GM19328 (cell line): ENCODE data around the gene GDF2.

Source experiments
- ATAC-seq: cut with Tn5 transposase; IDR thresholded peaks from one replicate; pipeline ENCODE4 v1.9.1; 2021; ENCODE audit warnings: mild to moderate bottlenecking, moderate library complexity; ENCODE audit not compliant: unreplicated experiment

GDF2 gene

DNA sequence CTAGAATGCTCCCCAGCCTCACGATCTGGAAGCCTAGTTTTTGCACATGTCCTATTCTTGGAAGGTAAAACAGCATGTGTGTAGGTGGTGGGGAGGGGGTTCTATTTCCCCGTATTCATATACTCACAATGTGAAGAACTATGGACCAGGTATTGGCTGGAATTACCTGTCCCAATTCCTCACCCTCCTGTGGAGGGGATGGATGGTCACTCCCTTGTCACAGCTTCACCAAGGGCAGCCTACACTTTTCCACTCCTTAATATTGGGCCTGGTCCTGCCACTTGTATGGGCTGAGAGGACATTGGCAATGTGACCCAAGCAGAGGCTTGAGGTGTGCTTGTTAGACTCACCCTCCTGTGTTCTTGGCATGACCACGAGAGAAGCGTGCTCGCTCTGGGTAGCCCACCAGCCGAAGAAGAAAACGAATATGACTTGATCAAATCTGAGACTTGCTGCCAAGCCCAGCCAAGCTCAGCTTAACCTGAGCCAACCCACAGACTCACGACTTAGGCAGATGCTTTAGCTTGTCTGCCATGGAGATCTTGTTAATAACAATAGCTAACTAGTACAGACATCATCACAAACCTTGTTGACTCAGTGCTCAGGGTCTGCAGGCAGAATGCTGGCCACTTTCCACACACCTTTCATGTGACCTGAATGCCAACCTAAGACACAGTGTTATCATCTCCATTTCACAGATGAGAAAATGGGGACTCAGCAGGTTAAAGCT lies 44.6 kb downstream of the GDF2 start:
- ATAC-seq: no peak

DNA sequence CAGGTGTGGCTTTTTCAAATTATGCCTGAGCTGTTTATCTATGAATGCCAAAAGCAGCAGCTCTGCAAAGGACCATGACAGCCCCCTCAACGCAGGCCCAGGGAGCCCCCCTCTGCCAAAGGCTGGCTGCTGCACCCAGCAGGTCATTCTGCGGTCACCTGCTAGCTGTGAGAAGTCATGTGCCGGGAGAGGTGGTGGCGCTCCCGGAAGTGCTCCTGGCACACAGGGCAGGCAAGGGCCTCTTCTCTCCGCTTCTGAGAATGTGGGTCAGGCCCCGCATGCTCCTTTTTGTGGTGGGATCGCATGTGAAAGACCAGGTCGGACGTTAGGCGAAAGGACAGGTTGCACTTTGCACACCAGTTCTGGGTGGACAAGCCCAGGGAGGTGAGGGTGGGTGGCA lies 45.4 kb downstream of the GDF2 start:
- no peak for ATAC-seq

DNA sequence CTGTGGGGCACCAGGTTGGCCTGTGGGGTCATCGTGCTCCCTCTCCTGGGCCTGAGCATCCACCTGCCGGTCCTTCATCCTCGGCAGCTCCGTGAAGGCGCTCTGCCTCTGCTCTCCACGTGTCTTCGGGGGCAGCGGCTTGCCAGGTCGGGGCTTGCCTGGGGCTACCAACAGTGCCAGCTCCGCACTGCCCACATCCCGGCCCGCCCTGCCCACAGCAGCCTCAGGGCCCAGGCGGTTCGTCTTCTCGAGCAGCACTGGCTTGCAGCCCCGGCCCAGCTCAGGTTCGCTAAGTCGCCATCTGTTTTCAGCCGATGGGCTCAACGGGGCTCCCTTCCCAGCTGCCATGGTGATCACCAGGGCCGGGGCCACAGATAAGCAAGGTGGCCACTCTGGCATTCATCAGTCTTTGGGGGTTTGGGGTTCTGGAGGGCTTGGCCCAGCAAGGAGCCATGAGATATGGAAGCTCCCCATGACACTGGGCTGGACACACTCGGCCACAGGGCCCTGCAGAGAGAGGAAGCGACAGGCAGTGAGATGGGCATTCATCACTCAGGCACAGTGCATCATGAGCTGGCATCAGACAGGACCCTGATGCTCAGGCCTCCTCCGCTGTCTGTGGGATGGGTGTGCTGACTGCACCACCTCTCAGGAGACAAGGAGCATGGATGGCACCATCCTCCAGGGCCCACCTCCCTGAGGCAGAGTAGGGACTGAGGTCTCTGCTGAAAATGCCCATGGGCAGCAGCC lies 46.4 kb downstream of the GDF2 start:
- no peak for ATAC-seq

DNA sequence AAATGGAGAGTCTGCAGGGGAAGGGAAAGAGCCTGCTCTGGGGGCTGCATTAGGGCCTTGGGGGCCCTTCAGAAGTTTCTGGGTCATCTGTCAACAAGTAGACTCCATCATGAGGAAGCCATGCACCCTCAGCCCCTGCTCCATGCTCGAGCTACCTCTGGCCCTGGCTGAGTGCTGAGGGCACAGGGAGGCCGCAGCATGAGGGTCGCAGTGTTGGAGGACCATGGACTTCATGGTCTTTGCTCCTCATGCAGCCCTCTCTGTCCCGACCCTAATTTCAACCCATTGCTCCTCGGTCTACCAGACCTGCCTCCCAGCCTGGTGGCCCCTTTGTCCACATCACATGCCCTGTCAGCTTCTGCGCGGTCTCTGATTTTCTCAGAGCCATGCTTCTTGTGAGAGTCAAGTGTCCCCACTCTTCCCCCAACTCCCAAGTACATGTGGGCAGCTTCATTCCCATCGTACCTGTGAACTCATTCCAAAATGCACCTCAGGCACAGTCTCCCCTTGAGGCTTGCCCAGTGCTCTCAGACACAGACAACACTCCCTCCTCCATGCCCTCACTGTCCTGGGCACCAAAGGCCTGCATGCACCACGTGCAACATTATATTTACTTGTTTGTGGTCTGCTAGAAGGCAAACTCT lies 47.1 kb downstream of the GDF2 start:
- ATAC-seq: no peak

DNA sequence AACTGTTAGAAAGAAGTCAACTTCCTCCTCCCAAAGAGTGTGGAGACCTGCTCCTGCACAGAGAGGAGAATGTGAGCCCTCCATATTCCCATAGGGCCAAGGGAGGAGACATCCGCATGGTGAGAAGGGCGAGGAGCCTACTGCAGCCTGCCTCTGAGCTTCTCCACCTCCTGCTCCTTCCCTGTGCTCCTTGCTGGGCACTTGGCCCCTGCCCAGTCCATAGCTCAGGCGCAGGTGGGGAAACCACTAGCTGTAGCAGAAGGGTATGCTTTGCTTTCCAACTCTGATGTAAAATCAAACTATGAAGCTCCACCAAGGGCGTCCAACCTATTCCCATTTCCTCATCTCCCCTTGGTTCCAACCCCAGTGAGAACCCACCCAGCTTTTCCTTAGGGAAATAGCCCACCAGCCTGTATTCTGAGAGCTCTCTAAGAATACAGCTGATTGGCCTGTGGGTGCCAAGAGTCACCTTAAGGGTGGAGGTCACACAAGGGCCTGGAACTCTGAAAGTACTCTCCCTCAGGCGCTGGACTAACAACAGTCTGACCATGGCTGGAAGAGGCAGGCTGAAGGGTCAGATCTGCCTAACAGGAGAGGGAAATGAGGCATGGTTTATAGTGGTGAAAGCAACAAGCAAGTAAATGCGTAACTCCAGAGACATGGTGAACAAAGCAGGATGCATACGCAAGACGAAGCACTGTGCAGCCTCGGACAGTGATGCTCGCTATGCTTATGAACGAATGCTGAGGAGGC lies 47.9 kb downstream of the GDF2 start:
- no peak for ATAC-seq

DNA sequence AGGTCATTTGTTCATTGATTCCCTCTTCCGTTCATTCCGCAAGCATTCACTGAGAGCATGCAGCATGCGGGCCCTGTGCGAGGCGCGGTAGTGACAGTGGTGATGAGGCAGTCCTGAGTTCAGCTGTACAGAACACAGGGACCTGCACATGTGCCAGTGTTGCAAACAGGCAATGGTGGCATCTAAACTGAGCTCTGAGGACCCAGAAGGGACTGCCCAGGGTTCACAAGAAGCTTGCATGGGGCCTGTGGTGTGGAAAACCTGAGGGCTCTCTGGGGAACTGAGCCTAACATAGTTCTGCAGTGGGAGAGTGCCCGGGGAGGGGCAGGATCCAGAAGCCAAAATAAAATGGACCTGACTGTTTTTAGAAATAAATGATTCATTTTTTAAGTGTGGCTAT lies 48.6 kb downstream of the GDF2 start:
- ATAC-seq: no peak

DNA sequence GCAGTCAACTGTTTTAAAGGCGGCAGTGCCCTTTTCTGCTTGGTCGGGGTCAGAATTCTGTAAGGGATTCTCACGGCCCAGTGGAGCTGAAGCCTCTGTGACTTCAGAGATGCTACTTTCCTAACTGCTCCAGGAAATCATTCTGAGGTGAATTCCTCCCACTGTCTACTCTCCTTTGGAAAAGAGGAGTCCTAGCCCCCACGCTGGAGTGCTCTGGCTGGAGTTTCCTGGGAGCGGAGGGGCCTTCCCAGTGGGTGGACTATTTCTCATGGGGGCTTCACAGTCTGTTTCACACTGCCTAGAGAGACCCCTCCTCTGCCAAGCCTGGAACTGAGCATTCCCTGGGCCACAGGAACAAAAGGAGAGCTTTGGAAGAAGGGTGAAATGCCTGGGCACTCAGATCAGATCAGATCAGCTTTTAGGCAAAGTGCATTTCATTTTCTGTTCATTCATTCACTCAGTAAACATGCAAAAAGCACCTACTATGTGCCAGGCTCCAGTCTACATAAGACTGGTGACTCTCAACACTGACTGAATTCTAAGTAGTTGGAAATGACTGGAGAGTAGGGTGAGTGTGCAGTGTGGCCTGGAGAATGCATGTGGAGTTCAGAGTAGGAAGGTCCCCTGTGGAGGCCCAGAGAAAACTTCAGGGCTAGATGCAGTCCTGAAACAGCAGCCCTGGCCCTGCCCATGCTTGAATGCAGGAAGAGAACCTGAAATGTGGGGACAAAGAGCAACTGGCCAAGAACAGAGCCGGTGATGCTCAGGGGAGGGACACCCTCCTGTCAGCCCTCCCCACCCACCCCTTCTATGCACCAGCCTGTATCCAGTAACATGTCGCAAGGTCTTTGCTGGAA lies 49.6 kb downstream of the GDF2 start:
- ATAC-seq: no peak

DNA sequence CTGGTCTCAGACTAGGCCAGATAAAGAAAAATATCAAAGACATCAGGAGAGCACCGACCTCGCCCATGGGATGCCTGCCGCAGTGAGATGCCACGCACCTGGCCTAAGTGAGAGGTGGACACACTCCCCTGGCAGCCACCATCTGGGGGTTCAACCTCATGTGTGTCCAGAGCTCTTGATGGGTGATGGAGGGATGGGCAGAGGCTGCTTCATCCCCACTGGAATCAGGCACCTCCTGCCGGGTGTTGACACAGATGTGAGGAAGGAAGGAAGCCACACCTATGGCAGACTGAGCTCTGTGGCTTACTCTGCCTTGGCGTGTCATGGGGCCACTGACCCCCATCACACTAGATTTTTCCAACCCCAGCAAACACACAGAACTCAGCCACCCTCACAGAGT lies 50.5 kb downstream of the GDF2 start:
- no peak for ATAC-seq

DNA sequence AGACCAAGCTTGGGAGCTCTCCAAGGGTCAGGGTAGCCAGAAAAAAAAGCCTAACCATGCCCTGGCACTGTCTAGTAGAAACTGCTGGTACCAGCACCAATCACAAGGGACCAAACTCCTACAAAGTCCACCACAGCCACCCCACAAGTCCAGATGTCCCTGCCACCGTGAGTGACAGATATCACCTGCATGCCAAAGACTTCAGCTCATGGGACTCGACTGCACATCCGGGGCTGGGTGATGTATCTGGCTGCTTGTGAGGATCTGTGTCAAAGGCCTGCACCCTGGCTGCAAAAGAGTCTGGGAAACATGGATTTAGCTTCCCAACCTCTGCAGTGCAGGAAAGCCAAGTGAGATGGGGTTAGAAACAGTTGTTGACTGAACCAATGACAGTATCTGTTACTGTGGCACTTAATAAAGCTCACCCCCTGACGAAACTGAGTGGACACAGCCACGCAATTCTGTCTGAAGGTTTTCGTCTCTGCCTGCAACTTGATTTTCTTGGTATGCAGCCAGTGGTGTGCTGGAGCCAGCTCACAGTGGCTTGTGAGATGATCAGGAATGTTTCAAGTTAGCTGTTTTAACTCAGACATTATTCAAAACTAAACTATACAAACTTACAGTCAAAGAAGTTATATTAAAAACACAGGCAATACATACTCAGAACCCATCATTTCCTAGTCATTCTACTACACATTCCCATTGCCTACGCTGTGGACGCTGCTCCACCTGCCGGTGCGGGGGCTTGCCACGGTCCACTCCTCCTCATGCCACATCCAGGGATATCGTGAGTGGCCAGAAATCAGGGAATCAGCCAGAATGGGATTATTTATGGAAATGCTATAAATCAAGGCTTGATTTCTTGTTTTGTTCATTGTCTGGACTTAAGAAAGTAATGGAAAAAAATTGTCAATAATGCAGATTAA lies 52.6 kb downstream of the GDF2 start:
- no peak for ATAC-seq

DNA sequence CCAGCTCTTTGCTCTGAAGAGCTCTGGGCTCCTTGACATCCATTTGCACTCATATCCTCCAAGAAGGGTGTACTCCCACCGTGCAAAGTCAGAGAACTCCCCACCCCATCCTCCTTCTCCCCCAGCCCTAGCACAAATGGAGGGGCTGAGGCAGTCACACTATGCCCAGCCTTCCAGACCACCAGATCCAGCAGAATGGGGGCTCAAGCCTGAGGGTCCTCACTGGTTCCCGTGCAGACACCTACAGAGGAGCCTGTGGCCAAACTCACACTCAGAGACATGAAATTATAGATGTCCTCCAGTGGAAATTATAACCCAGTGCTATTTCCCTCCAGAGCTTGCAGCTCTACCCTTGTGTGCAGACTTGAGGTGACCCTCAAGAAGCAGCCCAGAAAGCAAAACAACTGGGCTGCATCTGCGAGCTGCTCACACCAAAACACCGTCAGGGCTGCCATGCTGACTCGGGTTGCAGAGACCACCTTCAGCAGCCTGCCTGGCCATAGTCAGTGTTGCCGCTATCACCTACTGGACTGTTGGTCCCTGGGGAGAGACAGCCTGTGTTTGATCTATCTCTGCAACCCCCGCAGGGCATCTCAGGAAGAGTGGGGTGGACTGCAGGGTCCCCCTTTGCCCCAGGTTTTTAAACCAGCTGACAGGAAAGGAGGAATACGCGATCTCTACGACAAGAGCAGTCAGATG lies 54.4 kb downstream of the GDF2 start:
- no peak for ATAC-seq
